UCSD-AML1 (cell line): ENCODE results near the gene GPAT3.
"Not testable (repeated sequence)": the region's sequence is repeated elsewhere in the genome, so short reads cannot be mapped to it uniquely, and the experiment has no call there.

Source experiments
- DNase-seq: peaks from one replicate; lab custom pipeline; 2025; ENCODE audit not compliant: unreplicated experiment; lab: John Stamatoyannopoulos, UW

The GPAT3 gene

GRCh38 chr4:83535520-83536361 lies at the start of gene GPAT3:
Gene GPAT3 (plus strand): TSS chr4:83536108. CDS start chr4:83536623, 515 bp downstream.
- DNase-seq = peak; percentile 87

DNA sequence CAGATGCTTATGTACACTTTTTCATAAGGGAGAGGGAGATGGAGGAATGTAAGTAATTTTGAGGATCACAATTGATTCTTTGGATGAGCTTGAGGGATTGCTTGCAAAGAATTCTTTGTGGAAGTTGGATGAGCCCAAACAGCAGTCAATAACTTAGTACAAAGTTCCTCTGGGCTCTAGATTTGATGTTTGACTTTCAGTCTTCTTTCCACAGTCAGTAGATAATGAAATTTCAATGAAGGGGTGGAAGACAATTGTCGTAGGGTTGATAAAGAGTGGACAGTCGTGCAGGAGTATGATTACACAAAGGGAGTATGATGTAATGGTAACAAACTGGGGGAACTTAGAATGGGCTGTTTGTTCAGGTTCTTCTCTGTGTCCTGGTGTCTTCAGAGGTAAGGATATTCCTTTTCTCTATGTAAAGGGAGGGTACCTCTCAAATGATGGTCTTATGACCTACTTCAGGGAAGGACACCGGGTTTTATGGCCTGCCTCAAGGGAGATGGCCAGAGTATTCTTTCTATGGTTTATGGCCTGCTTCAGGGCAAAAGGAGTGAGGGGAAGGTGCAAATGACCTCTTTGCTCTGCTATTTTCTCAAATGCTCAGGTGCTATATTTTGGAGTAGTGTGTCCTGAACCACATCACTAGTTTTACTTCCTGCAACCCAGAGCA lies 49.3 kb upstream of the GPAT3 start:
- DNase-seq = no peak

GRCh38 chr4:83489711-83490326 lies 46.1 kb upstream of the GPAT3 start:
- peak; percentile 13 for DNase-seq

DNA sequence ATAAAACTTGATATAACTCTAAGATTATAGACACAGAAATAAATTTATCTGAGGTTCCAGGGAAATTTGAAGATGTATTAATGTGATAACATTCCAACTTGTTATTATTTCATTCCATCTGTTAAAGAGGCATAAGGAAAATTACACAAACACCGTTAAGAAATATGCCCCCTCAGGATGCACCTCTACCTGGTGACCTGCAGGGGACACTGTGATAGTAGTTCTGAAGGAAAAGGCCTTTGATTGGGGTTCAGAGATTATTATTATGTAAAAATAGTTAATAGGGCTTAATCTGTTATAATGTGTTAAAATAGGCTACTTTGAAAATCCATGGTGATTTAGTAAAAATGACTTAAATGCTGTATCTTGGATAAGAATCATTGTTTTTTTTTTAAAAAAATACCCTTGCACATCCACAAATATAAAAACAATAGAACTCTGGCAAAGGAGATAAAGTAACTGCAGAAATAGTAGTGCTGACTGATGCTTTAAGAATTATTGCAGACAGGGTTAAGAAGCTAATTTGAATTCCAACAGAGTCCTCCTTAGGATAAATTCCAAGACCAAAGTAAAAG lies 44.9 kb upstream of the GPAT3 start:
- no peak for DNase-seq

DNA sequence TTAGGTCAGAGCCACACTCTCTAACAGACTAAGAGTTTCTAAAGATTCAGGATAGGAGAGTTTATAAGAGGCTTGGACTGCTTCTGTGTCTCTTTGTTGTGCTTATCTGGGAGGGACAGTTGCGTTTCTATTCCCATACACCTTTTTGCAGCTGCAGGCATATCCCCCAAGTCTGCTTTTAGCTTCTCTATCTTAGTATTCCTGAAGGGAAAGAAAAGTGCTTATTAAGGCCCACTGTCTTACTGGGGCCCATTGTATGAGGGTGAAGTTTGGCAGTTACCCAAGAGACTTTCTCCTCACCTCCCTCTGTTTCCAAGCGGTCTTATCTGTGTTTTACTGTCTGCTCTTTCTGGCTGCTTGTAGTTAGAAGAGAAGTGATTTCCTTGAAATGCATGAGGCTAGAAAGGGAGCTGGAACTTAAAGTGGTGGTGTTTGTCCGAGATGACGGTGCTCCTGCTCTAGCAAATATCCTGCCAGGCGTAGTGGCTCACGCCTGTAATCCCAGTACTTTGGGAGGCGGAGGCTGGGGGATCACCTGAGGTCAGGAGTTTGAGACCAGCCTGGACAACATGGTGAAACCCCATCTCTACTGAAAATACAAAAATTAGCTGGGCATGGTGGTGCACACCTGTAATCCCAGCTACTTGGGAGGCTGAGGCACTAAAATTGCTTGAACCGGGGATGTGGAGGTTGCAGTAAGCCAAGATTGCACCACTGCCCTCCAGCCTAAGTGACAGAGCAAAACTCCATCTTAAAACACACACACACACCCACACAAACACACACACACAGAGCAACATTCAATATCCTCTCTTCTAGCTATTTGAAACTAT lies 39.6 kb upstream of the GPAT3 start:
- DNase-seq = not testable (repeated sequence)

DNA sequence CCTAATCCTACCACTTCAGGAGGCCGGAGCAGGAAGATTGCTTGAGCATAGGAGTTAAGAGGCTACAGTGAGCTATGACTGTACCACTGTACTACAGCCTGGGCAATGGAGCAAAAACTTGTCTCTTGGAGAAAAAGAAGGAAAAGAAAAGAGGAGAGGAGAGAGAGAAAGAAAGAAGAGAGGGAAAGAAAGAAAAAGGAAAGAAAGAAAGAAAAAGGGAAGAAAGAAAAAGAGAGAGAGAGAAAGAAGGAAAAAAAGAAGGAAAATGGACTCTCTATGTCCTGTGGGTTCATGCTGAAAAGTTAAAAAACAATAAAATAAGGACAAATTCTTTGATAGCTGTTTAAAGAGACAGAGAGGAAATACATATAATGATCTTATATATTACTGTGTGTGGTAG lies 37.7 kb upstream of the GPAT3 start:
- no peak for DNase-seq

DNA sequence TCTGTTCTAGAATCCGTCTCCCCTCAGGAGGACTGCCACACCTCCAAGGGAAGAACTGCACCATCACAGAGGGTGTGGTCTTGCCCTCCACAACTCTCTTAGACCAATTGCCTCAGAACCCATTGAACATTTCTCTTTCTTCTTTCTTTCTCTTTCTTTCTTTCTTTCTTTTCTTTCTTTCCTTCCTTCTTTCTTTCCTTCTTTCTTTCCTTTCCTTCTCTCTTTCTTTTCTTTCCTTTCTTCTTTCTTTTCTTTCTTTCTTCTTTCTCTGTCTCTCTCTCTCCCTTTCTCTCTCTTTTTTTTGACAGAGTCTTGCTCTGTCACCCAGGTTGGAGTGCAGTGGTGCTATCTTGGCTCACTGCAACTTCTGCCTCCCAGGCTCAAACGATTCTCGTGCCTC lies 34.2 kb upstream of the GPAT3 start:
- not testable (repeated sequence) for DNase-seq

DNA sequence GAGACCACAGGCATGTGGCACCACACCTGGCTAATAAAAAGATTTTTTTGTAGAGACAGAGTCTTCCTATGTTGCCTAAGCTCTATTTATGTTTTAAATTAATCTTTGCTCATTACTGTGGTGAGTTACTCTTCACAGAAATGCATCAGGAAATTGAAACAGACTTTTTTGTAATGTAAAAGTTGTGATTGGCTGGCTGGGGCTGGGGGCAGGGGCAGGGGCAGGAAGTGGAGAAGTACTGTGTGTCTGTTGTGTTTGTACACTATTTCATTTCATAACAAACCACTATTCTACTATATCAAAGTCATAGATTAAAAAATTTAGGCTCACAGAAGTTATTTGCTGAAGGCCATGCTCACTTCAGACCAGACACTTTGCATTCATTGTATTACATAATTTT lies 31.9 kb upstream of the GPAT3 start:
- no peak for DNase-seq

DNA sequence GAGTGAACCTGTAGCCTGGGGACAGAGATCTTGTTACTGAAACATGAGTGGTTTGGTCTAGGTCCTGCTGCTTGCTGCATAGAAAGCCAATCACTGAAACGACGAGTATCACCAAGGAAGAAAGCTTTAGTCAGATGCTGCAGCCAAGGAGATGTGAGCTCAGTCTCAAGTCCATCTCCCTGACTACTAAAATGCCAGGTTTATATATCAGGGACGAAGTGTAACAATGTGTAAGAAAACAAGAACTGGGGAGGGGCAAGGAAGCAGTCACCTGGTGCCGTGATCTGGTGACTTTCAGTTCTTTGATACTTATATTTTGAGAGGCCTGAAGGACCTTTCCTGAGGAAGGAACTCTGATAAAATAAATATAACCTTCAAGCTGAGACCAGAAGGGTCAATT lies 31.4 kb upstream of the GPAT3 start:
- DNase-seq = no peak

DNA sequence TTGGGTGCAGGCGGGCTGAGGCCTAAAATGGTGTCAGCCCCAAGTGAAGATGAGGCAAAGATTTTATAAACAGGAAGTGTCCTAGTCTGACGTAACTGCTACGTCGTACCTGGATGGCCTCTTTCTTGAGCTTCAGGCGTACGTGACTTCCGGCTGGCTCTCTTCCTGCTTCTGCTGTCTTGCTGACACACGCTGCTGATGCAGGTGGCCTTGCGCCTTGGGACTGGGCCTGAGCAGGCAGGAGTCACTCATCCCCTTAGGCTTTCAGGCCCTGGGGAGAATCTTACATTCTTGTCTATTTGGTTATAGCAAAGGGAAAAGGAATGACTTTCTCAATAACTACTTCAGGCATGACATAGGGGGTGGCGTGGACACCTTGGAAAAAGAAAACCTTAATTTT lies 30.9 kb upstream of the GPAT3 start:
- no peak for DNase-seq

DNA sequence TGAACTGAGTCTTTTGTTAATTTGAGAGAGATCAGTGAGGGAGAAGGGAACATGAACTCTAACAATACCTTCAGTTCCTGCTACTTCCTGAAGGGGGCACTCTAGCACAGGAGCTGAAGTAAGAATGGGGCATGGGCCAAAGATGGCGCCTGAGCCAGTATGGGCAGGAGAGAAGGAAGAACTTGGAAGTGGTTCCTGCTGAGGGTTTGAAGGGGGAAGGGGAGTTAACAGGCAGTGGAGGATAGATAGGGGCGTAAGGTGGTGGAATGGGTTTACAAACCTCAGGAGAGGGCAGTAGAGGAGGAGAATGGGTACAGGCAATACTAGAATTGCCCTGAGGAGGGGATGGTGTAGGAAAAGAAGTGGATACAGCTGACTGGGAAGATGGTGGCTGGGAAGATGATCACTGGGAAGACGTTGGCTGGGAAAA lies 26.7 kb upstream of the GPAT3 start:
- DNase-seq = peak; percentile 59

GRCh38 chr4:83510442-83510841 lies 25.5 kb upstream of the GPAT3 start:
- DNase-seq = no peak

- no peak for DNase-seq
Measured at GRCh38 chr4:83516042-83516772, 19.7 kb upstream of the GPAT3 start.

- no peak for DNase-seq
Measured at GRCh38 chr4:83522239-83522638, 13.7 kb upstream of the GPAT3 start.

GRCh38 chr4:83527671-83528070 lies 8.2 kb upstream of the GPAT3 start:
- no peak for DNase-seq

GRCh38 chr4:83536362-83537272 lies 709 bp downstream of the GPAT3 start:
- DNase-seq = peak; percentile 36

GRCh38 chr4:83542225-83542624 lies 6.3 kb downstream of the GPAT3 start:
- no peak for DNase-seq

GRCh38 chr4:83546786-83547185 lies 10.9 kb downstream of the GPAT3 start:
- DNase-seq = no peak
